Smooth muscle cell (in vitro differentiated cells): ENCODE results near the gene ZCCHC17. TPM values are rescaled to one million over a fixed set of nuclear protein-coding genes. Genes with fewer than 3 reads are reported as not detected.
A peak's percentile ranks its signal among the peaks of the same experiment; 100 is the strongest.

Source experiments
- DNase-seq: peaks from one replicate; lab custom pipeline; 2025; ENCODE audit not compliant: unreplicated experiment; lab: John Stamatoyannopoulos, UW
- H2AFZ ChIP-seq: fragments of 200-600 bp; sonication (generic); 2 replicates; pipeline ENCODE4 v1.6.0; 2016; ENCODE audit warnings: antibody characterized with exemption, low read depth, mild to moderate bottlenecking
- H3F3A ChIP-seq: fragments of 200-600 bp; sonication (generic); 2 replicates; pipeline ENCODE4 v1.6.0; 2017; ENCODE audit warnings: antibody characterized with exemption, low read depth
- H3K27ac ChIP-seq: fragments of 200-600 bp; sonication (generic); 2 replicates; pipeline ENCODE4 v1.5.1; 2016; ENCODE audit warnings: low read depth, mild to moderate bottlenecking
- H3K27me3 ChIP-seq: fragments of 200-600 bp; sonication (generic); 2 replicates; pipeline ENCODE4 v1.6.1; 2016; ENCODE audit warnings: low read depth, mild to moderate bottlenecking
- H3K36me3 ChIP-seq: fragments of 200-600 bp; sonication (generic); 2 replicates; pipeline ENCODE4 v1.5.1; 2016; ENCODE audit warnings: low read depth
- H3K4me1 ChIP-seq: fragments of 200-600 bp; sonication (generic); 2 replicates; pipeline ENCODE4 v1.5.1; 2016; ENCODE audit warnings: low read depth
- H3K4me2 ChIP-seq: fragments of 200-600 bp; sonication (generic); 2 replicates; pipeline ENCODE4 v1.6.0; 2016; ENCODE audit warnings: mild to moderate bottlenecking
- H3K4me3 ChIP-seq: fragments of 200-600 bp; sonication (generic); 2 replicates; pipeline ENCODE4 v1.5.1; 2016; ENCODE audit warnings: mild to moderate bottlenecking
- H3K79me2 ChIP-seq: fragments of 200-600 bp; sonication (generic); 2 replicates; pipeline ENCODE4 v1.6.0; 2016; ENCODE audit warnings: low read depth, mild to moderate bottlenecking
- H3K9ac ChIP-seq: fragments of 200-600 bp; sonication (generic); 2 replicates; pipeline ENCODE4 v1.6.0; 2016; ENCODE audit warnings: low read depth
- H3K9me3 ChIP-seq: fragments of 200-600 bp; sonication (generic); replicated peaks from 2 replicates; pipeline ENCODE4 v1.5.1; 2016; ENCODE audit warnings: low read depth
- H4K20me1 ChIP-seq: fragments of 200-600 bp; sonication (generic); 2 replicates; pipeline ENCODE4 v1.6.0; 2016; ENCODE audit warnings: low read depth
- CTCF ChIP-seq: fragments of 200-600 bp; sonication (generic); IDR thresholded peaks from 2 replicates; pipeline ENCODE4 v1.5.1; 2017; ENCODE audit warnings: borderline replicate concordance, mild to moderate bottlenecking, antibody characterized with exemption; ENCODE audit not compliant: insufficient read depth, poor library complexity, severe bottlenecking
- WGBS: methylation state at CpG from one replicate; pipeline ENCODE4 v1.1.7; 2016; ENCODE audit warnings: low lambda C conversion rate; 5-methylcytosine and 5-hydroxymethylcytosine counted together
- polyA plus RNA-seq: library from polyadenylated mRNA; unstranded; fragments of >200 nt; fragmentation: Nextera tagmentation; extraction: Ambion mirVana; gene quantifications from 2 replicates; pipeline ENCODE4 v1.2.1, GENCODE V29; 2016
- total RNA-seq: library from RNA; depleted of rRNA; stranded (reverse); fragments of >200 nt; gene quantifications from 2 replicates; pipeline ENCODE4 v1.2.3, GENCODE V29; 2014

Gene ZCCHC17
- total and polyA plus RNA-seq, 2 experiments from 2014 or later: 34.2 to 47.3 TPM

GRCh38 chr1:31394584-31395193, 97.9 kb downstream of the ZCCHC17 start:
- H4K20me1 ChIP-seq: no peaks in the 10 kb centered on the region
- peak overlapping the region; percentile 32 for H3K4me3 ChIP-seq
- WGBS: 5% methylated on average over 36 of the region's 36 CpGs
- no peaks in the 10 kb centered on the region for H3K79me2 ChIP-seq
- no peak overlapping the region for H3K9ac ChIP-seq
- H3F3A ChIP-seq: no peaks in the 10 kb centered on the region
- peak overlapping the region; percentile 75 for H3K4me2 ChIP-seq
- H3K9me3 ChIP-seq: no peaks in the 10 kb centered on the region
- DNase-seq: peak; percentile 59
- H3K27me3 ChIP-seq: no peaks in the 10 kb centered on the region
- no peaks in the 10 kb centered on the region for H3K36me3 ChIP-seq
- TF ChIP-seq CTCF: peak; percentile 86
- peaks cover 5% of the 10 kb centered on the region for H3K4me1 ChIP-seq
- peak overlapping the region; percentile 81 for H2AFZ ChIP-seq
- no peak overlapping the region for H3K27ac ChIP-seq

GRCh38 chr1:31396633-31397351, 100.0 kb downstream of the ZCCHC17 start:
- TF ChIP-seq CTCF: peak; percentile 22
- Histone ChIP-seq H3K27me3 (no peaks in the 10 kb centered on the region), H2AFZ (no peak overlapping the region), H3K4me3 (no peak overlapping the region), H3K4me2 (no peak overlapping the region), H3K9ac (no peak overlapping the region), H3F3A (no peaks in the 10 kb centered on the region), H3K36me3 (no peaks in the 10 kb centered on the region), H4K20me1 (no peaks in the 10 kb centered on the region), H3K79me2 (no peaks in the 10 kb centered on the region), H3K27ac (no peak overlapping the region), H3K9me3 (no peaks in the 10 kb centered on the region), H3K4me1 (peaks cover 5% of the 10 kb centered on the region)
- 92% methylated on average over 3 of the region's 3 CpGs for WGBS
- DNase-seq: no peak

GRCh38 chr1:31397360-31398095, 100.7 kb downstream of the ZCCHC17 start:
- TF ChIP-seq CTCF: no peak
- H3K27me3 ChIP-seq: no peaks in the 10 kb centered on the region
- no peak overlapping the region for H3K4me3 ChIP-seq
- H3K27ac ChIP-seq: no peak overlapping the region
- H3K4me1 ChIP-seq: peaks cover 5% of the 10 kb centered on the region
- 63% methylated on average over 4 of the region's 4 CpGs for WGBS
- H3K79me2 ChIP-seq: no peaks in the 10 kb centered on the region
- no peaks in the 10 kb centered on the region for H3K36me3 ChIP-seq
- DNase-seq: no peak
- H3K9me3 ChIP-seq: no peaks in the 10 kb centered on the region
- no peak overlapping the region for H3K4me2 ChIP-seq
- H4K20me1 ChIP-seq: no peaks in the 10 kb centered on the region
- no peak overlapping the region for H2AFZ ChIP-seq
- no peak overlapping the region for H3K9ac ChIP-seq
- no peaks in the 10 kb centered on the region for H3F3A ChIP-seq
